Activated CD4-positive, alpha-beta memory T cell treated with anti-CD3 and anti-CD28 coated beads, Interleukin-2, amount 10 ng/mL, durations not matched to agents 7 days and 5 days (primary cell): ENCODE measurements around the gene LSM4. TPM values are rescaled to one million over a fixed set of nuclear protein-coding genes. Genes with fewer than 3 reads are reported as not detected.

Source experiments
- CTCF ChIA-PET: fragments of 350-600 bp; sonication (Branson Sonifier 250); formaldehyde crosslinking; loops from one replicate; lab custom pipeline; 2021; ENCODE audit warnings: antibody characterized with exemption, inconsistent platforms; lab: Charles Lee
- POLR2A ChIA-PET: fragments of 350-600 bp; sonication (Branson Sonifier 250); formaldehyde crosslinking; loops from one replicate; lab custom pipeline; 2021; ENCODE audit warnings: antibody characterized with exemption; lab: Charles Lee
- DNase-seq: peaks from one replicate; pipeline ENCODE4 v3.0.0-alpha.2; 2020
- H3K27ac Mint-ChIP-seq: one replicate; pipeline ENCODE4 v1.8.0; 2021; ENCODE audit warnings: mild to moderate bottlenecking, mixed read lengths
- H3K27me3 Mint-ChIP-seq: one replicate; pipeline ENCODE4 v1.8.0; 2021; ENCODE audit warnings: mixed read lengths
- H3K36me3 Mint-ChIP-seq: one replicate; pipeline ENCODE4 v1.8.0; 2021; ENCODE audit warnings: low read depth, mixed read lengths
- H3K4me1 Mint-ChIP-seq: one replicate; pipeline ENCODE4 v1.8.0; 2021; ENCODE audit warnings: mixed read lengths
- H3K4me3 Mint-ChIP-seq: one replicate; pipeline ENCODE4 v1.8.0; 2021; ENCODE audit warnings: mild to moderate bottlenecking, mixed read lengths
- H3K9me3 Mint-ChIP-seq: one replicate; pipeline ENCODE4 v1.8.0; 2021; ENCODE audit warnings: mixed read lengths
- total RNA-seq, 2 experiments: library from RNA; stranded (reverse); gene quantifications; one replicate each; pipeline ENCODE4 v1.2.3, GENCODE V29; 2021

Gene LSM4
- total RNA-seq, 2 experiments from 2014 or later: 180 to 186 TPM

GRCh38 chr19:18289471-18290301, 33.2 kb downstream of the LSM4 start:
- Mint-ChIP-seq H3K27ac (peak overlapping the region; percentile 97), H3K4me1 (peaks cover 77% of the 10 kb centered on the region), H3K9me3 (peaks cover 2% of the 10 kb centered on the region), H3K4me3 (peak overlapping the region; percentile 96), H3K36me3 (peaks cover 17% of the 10 kb centered on the region), H3K27me3 (no peaks in the 10 kb centered on the region)
- ChIA-PET CTCF (interaction anchor here (0.6 to 6.5 kb wide), 7 partner anchors 10 to 350 kb away, joined by 3 to 176 read pairs (median 4); partner anchors contain the start of genes JUND and LSM4), POLR2A (interaction anchor here (0.9 to 7.0 kb wide), 8 partner anchors 10 to 97 kb away, joined by 3 to 691 read pairs (median 4); partner anchors contain the start of genes JUND and LSM4)
- DNase-seq: no peak

DNA sequence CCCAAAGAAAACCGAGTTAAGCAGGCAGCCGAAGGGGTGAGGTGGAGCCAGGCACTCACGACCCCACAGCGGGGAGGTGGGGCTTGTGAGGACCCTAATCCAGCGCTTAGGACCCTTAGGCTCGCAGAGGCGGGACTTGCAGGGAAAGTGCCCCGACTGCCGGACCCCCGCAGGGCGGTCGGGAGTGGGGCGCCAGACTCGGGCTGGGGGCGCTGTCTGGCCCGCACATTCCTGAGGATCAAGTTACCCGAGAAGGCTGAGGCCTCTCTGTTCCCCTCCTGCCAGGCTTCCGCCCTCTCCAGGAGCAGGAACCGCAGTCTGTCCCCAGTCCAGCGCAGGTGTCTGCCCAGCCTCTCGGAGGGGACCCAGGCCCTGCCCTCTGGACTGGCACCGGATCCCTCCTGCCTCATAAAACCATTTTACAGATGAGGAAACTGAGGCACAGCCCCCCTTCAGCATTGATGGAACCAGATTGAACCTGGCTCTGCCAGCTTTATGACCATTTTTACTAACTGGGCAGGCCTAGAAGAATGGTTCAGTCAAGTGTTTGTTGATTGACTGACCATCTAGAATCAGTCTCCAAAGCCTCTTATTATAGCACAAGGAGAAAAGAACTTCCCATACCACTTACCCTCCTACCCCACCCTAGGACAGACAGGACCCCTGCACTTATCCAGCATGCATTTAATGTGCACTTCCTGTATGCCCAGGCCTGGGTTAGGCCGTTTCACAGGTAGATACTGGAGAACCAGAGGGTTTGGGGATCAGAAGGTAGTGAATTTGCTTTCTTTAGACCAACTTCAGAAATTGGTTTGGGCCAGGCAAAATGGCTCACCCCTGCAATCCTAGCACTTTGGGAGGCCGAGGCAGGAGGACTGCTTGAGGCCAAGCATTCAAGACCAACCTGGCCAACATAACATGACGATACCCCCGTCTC, 34.8 kb downstream of the LSM4 start:
- H3K36me3 Mint-ChIP-seq: peaks cover 10% of the 10 kb centered on the region
- peak overlapping the region; percentile 40 for H3K27ac Mint-ChIP-seq
- no peak overlapping the region for H3K4me3 Mint-ChIP-seq
- ChIA-PET CTCF (interaction anchor here (1.1 to 6.5 kb wide), 3 partner anchors 8 to 34 kb away, joined by 4 to 176 read pairs (median 6); partner anchors contain the start of genes JUND and LSM4), POLR2A (interaction anchor here (1.1 to 15.1 kb wide), 6 partner anchors 8 to 31 kb away, joined by 3 to 1184 read pairs (median 198); partner anchors contain the start of genes JUND and LSM4)
- H3K9me3 Mint-ChIP-seq: peaks cover 2% of the 10 kb centered on the region
- DNase-seq: no peak
- H3K4me1 Mint-ChIP-seq: peaks cover 68% of the 10 kb centered on the region
- H3K27me3 Mint-ChIP-seq: no peaks in the 10 kb centered on the region

GRCh38 chr19:18286973-18287635, 35.8 kb downstream of the LSM4 start:
- no peak for DNase-seq
- H3K4me1 Mint-ChIP-seq: peaks cover 74% of the 10 kb centered on the region
- peak overlapping the region; percentile 38 for H3K27ac Mint-ChIP-seq
- H3K36me3 Mint-ChIP-seq: peaks cover 8% of the 10 kb centered on the region
- CTCF ChIA-PET: no interaction called here
- peaks cover 2% of the 10 kb centered on the region for H3K9me3 Mint-ChIP-seq
- no peaks in the 10 kb centered on the region for H3K27me3 Mint-ChIP-seq
- no peak overlapping the region for H3K4me3 Mint-ChIP-seq
- POLR2A ChIA-PET: interaction anchor here (2.3 to 15.1 kb wide), 2 partner anchors 18 to 32 kb away, joined by 11 to 1184 read pairs; partner anchors contain the start of gene LSM4

- peak overlapping the region; percentile 50 for H3K4me3 Mint-ChIP-seq
- CTCF ChIA-PET: interaction anchor here (1.1 to 1.6 kb wide), 2 partner anchors 8 to 20 kb away, joined by 3 read pairs; no protein-coding TSS in a partner anchor
- H3K27ac Mint-ChIP-seq: peak overlapping the region; percentile 91
- peaks cover 59% of the 10 kb centered on the region for H3K4me1 Mint-ChIP-seq
- no peaks in the 10 kb centered on the region for H3K27me3 Mint-ChIP-seq
- H3K9me3 Mint-ChIP-seq: peaks cover 2% of the 10 kb centered on the region
- peaks cover 10% of the 10 kb centered on the region for H3K36me3 Mint-ChIP-seq
- DNase-seq: peak; percentile 58
- POLR2A ChIA-PET: interaction anchor here (1.0 to 15.1 kb wide), 4 partner anchors 17 to 92 kb away, joined by 3 to 1184 read pairs (median 10); partner anchors contain the start of genes LSM4 and MPV17L2
These were observed 38.0 kb downstream of the LSM4 start for GRCh38 chr19:18284712-18285360.

GRCh38 chr19:18283338-18283737, 39.5 kb downstream of the LSM4 start:
- Mint-ChIP-seq H3K27me3 (no peaks in the 10 kb centered on the region), H3K4me3 (no peak overlapping the region), H3K27ac (peak overlapping the region; percentile 92), H3K9me3 (peaks cover 2% of the 10 kb centered on the region), H3K4me1 (peaks cover 57% of the 10 kb centered on the region), H3K36me3 (peaks cover 25% of the 10 kb centered on the region)
- ChIA-PET POLR2A (interaction anchor here (7.0 to 15.1 kb wide), 3 partner anchors 8 to 35 kb away, joined by 691 to 1184 read pairs (median 709); partner anchors contain the start of gene LSM4), CTCF (interaction anchor here (7.6 kb wide), 1 partner anchor 19 kb away, joined by 261 read pairs; no protein-coding TSS in a partner anchor)
- DNase-seq: no peak

DNA sequence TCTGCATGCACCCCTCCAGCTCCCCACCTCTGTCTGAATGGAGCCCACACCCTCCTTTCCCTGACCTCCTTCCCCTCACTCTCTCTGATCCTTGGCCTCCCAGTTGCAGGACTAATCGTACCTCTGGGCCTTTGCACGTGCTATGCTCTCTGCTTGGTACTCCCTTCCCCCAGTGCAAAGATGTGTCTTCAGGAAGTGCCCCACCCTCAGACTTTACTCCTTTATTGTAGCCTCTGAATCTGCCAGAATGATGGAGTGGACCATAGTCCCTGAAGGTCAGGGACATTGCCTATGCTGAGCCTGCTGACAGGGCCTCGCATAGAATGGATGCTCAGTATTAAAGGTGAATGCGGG, 40.1 kb downstream of the LSM4 start:
- Mint-ChIP-seq H3K36me3 (peaks cover 31% of the 10 kb centered on the region), H3K27ac (peak overlapping the region; percentile 92), H3K4me1 (peaks cover 58% of the 10 kb centered on the region), H3K4me3 (peak overlapping the region; percentile 84), H3K27me3 (no peaks in the 10 kb centered on the region), H3K9me3 (peaks cover 2% of the 10 kb centered on the region)
- peak; percentile 50 for DNase-seq
- ChIA-PET CTCF (interaction anchor here (5.2 to 7.6 kb wide), 4 partner anchors 9 to 34 kb away, joined by 46 to 393 read pairs (median 218); partner anchors contain the start of gene LSM4), POLR2A (interaction anchor here (0.7 to 15.1 kb wide), 5 partner anchors 9 to 156 kb away, joined by 3 to 1184 read pairs (median 691); partner anchors contain the start of genes LSM4 and SSBP4)

DNA sequence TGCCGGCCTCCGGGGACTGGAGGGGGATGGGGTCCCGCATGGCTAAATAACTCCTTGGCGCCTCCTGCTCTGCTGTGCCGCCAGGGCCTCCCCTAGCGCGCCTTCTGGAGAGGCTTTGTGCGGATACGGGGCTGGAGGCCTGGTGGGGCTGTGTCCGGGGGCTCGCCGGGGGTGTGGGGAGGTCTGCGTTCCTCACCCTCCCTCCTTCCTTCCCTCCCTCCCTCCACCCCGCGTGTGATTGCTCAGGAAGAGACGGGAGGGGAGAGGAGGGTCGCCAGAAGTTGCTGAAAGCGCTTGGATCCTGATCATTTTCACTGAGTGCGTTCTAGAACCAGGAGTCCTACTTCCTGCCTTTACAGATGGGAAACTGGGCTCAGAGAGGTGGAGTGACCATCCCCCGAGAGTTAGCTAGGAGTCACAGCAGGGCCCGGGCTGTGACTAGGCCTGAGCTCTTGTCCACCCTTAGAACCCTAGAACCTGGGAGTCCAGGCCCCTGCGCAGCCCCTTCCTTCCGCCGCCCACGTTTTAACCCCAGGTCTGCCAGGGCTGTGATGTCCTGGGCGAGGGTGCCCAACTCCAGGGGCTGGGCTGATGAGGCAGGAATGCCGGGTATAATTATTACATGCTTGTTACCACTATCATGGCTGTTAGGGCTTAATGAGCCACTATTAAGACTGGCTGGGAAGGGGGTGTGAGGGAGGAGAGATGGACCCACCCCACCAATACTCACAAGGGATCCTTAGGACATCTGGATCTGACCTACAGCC, 40.7 kb downstream of the LSM4 start:
- POLR2A ChIA-PET: interaction anchor here (0.6 to 15.1 kb wide), 25 partner anchors 9 to 433 kb away, joined by 3 to 1184 read pairs (median 5); partner anchors contain the start of genes LSM4, MPV17L2, PIK3R2 and RAB3A
- Mint-ChIP-seq H3K27me3 (no peaks in the 10 kb centered on the region), H3K9me3 (peaks cover 2% of the 10 kb centered on the region), H3K4me3 (peak overlapping the region; percentile 84), H3K4me1 (peaks cover 58% of the 10 kb centered on the region), H3K27ac (peak overlapping the region; percentile 92), H3K36me3 (peaks cover 35% of the 10 kb centered on the region)
- CTCF ChIA-PET: interaction anchor here (0.5 to 7.6 kb wide), 13 partner anchors 10 to 307 kb away, joined by 3 to 393 read pairs (median 42); partner anchors contain the start of genes GDF15, LSM4 and MPV17L2
- peak; percentile 53 for DNase-seq

- Mint-ChIP-seq H3K9me3 (peaks cover 2% of the 10 kb centered on the region), H3K27ac (peak within 1 kb of the TSS; percentile 95), H3K36me3 (peaks cover 36% of the 10 kb centered on the region), H3K4me3 (peak within 1 kb of the TSS; percentile 98), H3K4me1 (peaks cover 50% of the 10 kb centered on the region), H3K27me3 (no peaks in the 10 kb centered on the region)
- ChIA-PET CTCF (interaction anchor here (0.5 to 7.6 kb wide), 17 partner anchors 9 to 1319 kb away, joined by 3 to 393 read pairs (median 5); partner anchors contain the start of genes GDF15, HAUS8, LSM4 and MPV17L2), POLR2A (interaction anchor here (0.6 to 15.1 kb wide), 36 partner anchors 9 to 771 kb away, joined by 3 to 1184 read pairs (median 4); partner anchors contain the start of genes ELL, FCHO1, LSM4 and MPV17L2)
- peak; percentile 99 for DNase-seq
These were observed 41.5 kb downstream of the LSM4 start, which contains the start of gene JUND for GRCh38 chr19:18281082-18282020. Gene JUND (minus strand): TSS chr19:18281622. CDS start chr19:18281484, 138 bp downstream.

GRCh38 chr19:18280247-18281081, 42.4 kb downstream of the LSM4 start:
- Mint-ChIP-seq H3K36me3 (peaks cover 41% of the 10 kb centered on the region), H3K4me3 (peak overlapping the region; percentile 98), H3K4me1 (peaks cover 51% of the 10 kb centered on the region), H3K27ac (peak overlapping the region; percentile 95), H3K9me3 (peaks cover 2% of the 10 kb centered on the region), H3K27me3 (no peaks in the 10 kb centered on the region)
- ChIA-PET POLR2A (interaction anchor here (0.6 to 15.1 kb wide), 35 partner anchors 8 to 770 kb away, joined by 3 to 1184 read pairs (median 4); partner anchors contain the start of genes ELL, FCHO1, IL12RB1 and LSM4), CTCF (interaction anchor here (0.7 to 7.6 kb wide), 27 partner anchors 11 to 1205 kb away, joined by 3 to 393 read pairs (median 6); partner anchors contain the start of genes GDF15, HAUS8, LSM4 and MPV17L2)
- DNase-seq: peak; percentile 80
